ENCODE data around the gene DPYD. TPM values are rescaled to one million over a fixed set of nuclear protein-coding genes. Genes with fewer than 3 reads are reported as not detected.

The DPYD gene
- total and polyA plus RNA-seq, 10 of the 15 experiments (the other 5 are each of a cell fraction or from before 2014, with no cell fraction given), result 5.7 to 23.8 (median 10.2) TPM

GRCh38 chr1:97573553-97573952 lies 347.3 kb downstream of the DPYD start:
- in situ Hi-C loops (cut with MboI) (no loop called here), intact Hi-C loops (cut with micrococcal nuclease; ENCODE audit: unreplicated experiment) (no loop called here)
- no peak overlapping the region for H3K27ac ChIP-seq (ENCODE audit: control insufficient read depth, insufficient read depth)
- no peak overlapping the region for H3K4me3 ChIP-seq
- H3K27me3 ChIP-seq (replicated peaks in 1 of 2; ENCODE audit: control insufficient read depth in 2 of 2, insufficient read depth in 2 of 2, low read length in 1 of 2), result no peaks in the 10 kb centered on the region
- SMC1A ChIA-PET (ENCODE audit: uncharacterized antibody, unreplicated experiment), result interaction anchor here (1.8 kb wide), 1 partner anchor 23 kb away, joined by 6 read pairs; no protein-coding TSS in a partner anchor
- no peaks in the 10 kb centered on the region; a peak in 1 of 4 replicates for H3K36me3 ChIP-seq (ENCODE audit: control insufficient read depth in 2 of 2, insufficient read depth in 2 of 2, low read length in 1 of 2)
- no peak overlapping the region for H3K9ac ChIP-seq (ENCODE audit: control insufficient read depth, insufficient read depth, low read length)
- no peaks in the 10 kb centered on the region for H4K20me1 ChIP-seq (ENCODE audit: control insufficient read depth, insufficient read depth)
- H3K4me2 ChIP-seq (ENCODE audit: control insufficient read depth, insufficient read depth), result no peak overlapping the region
- RAD21 ChIA-PET (ENCODE audit: unreplicated experiment), result no interaction called here
- no TSS peak for BruUV-seq (replicated peaks)
- POLR2A ChIA-PET, result no interaction called here
- CTCF ChIA-PET, result no interaction called here
- no peak overlapping the region for H2AFZ ChIP-seq (ENCODE audit: control insufficient read depth, low read depth, low read length)
- no peak for DNase-seq (ENCODE audit: low read depth, low spot score)
- no peaks in the 10 kb centered on the region for H3K9me3 ChIP-seq (replicated peaks; ENCODE audit: control insufficient read depth, insufficient read depth, low read length)
- H3K79me2 ChIP-seq (ENCODE audit: control insufficient read depth, insufficient read depth, low read length), result no peaks in the 10 kb centered on the region
- 17% methylated on average over 3 of the region's 3 CpGs for WGBS (ENCODE audit: insufficient coverage, insufficient replicate concordance, low lambda C conversion rate, missing lambda C conversion rate)
- ATAC-seq, result no peak
- no peak for FAIRE-seq
- H3K4me1 ChIP-seq (ENCODE audit: control insufficient read depth, insufficient read depth, low read length), result no peaks in the 10 kb centered on the region
- TF ChIP-seq NRF1 (conservative IDR thresholded peaks at IDR 0.05; ENCODE audit: low read depth, low read length) (no peak), SREBF2 (IDR thresholded peaks at IDR 0.05; ENCODE audit: low read length) (no peak), E2F8 (IDR thresholded peaks at IDR 0.05; ENCODE audit: low read depth, partially characterized antibody) (no peak), TCF3 (IDR thresholded peaks at IDR 0.05; ENCODE audit: borderline replicate concordance, insufficient read depth, low read depth, low read length) (no peak), REST (IDR thresholded peaks at IDR 0.05; ENCODE audit: low read depth, low read length) (no peak), MEF2B (IDR thresholded peaks at IDR 0.05; ENCODE audit: partially characterized antibody, poor library complexity, severe bottlenecking) (no peak), CHD4 (IDR thresholded peaks at IDR 0.05) (no peak), IKZF1 (conservative IDR thresholded peaks at IDR 0.05) (no peak), BCL3 (IDR thresholded peaks at IDR 0.05; ENCODE audit: borderline replicate concordance, insufficient read depth, low read depth, low read length, poor library complexity, severe bottlenecking) (no peak), MAX (IDR thresholded peaks at IDR 0.05; ENCODE audit: low read depth, low read length) (no peak)

All from GM12878 (cell line).